GM12865 (cell line): Measurements from ENCODE around the gene MXRA8.
"Not testable (repeated sequence)": the region's sequence is repeated elsewhere in the genome, so short reads cannot be mapped to it uniquely, and the experiment has no call there.

Source experiments
- DNase-seq: peaks from one replicate; pipeline ENCODE4 v3.0.0; 2010; ENCODE audit warnings: low read depth
- H3K4me3 ChIP-seq: 2 replicates; pipeline ENCODE4 v1.5.1; 2011; ENCODE audit warnings: mild to moderate bottlenecking, low read depth, low read length, control low read depth
- TF ChIP-seq, protein P1 (sequence below): IDR thresholded peaks from 2 replicates; pipeline ENCODE4 v1.5.1; 2011; ENCODE audit warnings: low read length, control low read depth, low read depth, inconsistent platforms; ENCODE audit not compliant: insufficient read depth; ENCODE audit errors: missing control alignments

Gene MXRA8

GRCh38 chr1:1388078-1388472, 29.7 kb upstream of the MXRA8 start:
- DNase-seq, result no peak
- no peak overlapping the region for H3K4me3 ChIP-seq
- TF ChIP-seq, protein P1, sequence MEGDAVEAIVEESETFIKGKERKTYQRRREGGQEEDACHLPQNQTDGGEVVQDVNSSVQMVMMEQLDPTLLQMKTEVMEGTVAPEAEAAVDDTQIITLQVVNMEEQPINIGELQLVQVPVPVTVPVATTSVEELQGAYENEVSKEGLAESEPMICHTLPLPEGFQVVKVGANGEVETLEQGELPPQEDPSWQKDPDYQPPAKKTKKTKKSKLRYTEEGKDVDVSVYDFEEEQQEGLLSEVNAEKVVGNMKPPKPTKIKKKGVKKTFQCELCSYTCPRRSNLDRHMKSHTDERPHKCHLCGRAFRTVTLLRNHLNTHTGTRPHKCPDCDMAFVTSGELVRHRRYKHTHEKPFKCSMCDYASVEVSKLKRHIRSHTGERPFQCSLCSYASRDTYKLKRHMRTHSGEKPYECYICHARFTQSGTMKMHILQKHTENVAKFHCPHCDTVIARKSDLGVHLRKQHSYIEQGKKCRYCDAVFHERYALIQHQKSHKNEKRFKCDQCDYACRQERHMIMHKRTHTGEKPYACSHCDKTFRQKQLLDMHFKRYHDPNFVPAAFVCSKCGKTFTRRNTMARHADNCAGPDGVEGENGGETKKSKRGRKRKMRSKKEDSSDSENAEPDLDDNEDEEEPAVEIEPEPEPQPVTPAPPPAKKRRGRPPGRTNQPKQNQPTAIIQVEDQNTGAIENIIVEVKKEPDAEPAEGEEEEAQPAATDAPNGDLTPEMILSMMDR, result no peak

DNA sequence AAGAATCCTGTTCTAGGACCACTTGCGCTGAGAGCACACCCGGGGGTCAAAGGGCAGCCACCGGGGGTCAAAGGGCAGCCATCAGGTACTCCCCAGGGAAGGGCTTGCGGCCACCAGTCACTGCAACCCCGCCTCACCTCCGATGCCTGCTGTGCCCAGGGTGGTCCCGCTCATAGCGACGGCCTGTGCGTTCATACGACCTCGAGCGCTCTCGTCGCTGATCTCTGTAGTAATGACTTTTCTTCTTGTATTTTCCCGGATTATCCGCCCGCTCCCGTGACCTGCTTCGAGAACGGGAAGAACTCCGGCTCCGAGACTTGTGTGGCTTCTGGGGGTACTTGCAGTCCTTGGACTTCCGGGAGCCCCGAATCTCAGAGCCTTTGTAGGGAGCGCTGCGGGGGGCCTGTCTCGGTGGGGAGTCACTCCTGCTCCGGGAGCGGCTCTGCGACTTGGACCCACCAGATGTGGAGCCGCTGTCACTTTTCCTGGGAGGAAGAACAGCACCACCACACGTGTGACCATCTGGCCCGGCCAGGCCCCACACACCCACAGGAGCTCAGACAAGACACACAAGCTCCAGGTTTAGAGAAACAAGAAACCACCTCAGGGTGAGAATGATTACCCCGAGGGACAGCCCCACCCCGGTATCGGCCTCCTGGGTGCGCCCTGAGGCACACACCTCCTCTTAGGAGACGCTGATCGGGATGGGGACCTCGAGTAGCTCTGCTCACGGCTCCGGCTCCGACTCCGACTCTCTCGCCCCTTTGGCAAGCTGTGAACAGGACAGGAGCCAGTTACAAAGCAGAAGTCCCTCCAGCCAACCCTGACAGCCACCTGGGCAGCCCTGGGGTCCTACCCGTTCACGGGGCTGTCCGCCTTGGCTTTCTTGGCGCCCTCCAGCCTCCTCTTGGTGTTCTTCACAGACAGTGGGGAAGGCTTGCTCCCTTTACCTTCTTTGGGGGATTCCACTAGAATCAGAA, 29.0 kb upstream of the MXRA8 start:
- DNase-seq, result no peak
- TF ChIP-seq, protein P1, result no peak

DNA sequence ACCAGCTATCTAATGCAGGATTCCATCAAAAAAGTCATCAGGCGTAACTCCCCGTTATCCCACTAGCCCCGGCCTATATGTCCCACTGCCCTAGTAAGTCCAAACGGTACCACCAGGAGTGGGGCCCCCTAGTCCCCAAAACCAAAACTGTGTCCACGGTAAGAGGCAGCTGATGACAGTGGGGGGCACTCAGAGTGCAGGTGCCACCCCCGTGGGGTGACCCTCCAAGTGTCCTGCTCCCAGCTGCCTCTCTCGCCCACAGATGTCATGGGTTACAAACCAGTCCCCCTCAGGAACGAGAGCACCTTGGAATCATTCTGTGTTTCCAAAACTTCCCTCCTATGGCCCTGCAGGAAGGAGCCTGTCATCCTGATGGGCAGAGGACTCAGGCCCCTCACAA, 27.6 kb upstream of the MXRA8 start:
- no peak for DNase-seq
- H3K4me3 ChIP-seq, result no peak overlapping the region
- TF ChIP-seq, protein P1, result no peak

More for the DNA sequence above, 29.0 kb upstream of the MXRA8 start:
- no peak overlapping the region for H3K4me3 ChIP-seq

GRCh38 chr1:1385339-1385738, 27.0 kb upstream of the MXRA8 start:
- H3K4me3 ChIP-seq, DNase-seq: not testable (repeated sequence)

GRCh38 chr1:1381294-1381693, 22.9 kb upstream of the MXRA8 start:
- DNase-seq, result no peak
- TF ChIP-seq, protein P1, result no peak
- no peak overlapping the region for H3K4me3 ChIP-seq

DNA sequence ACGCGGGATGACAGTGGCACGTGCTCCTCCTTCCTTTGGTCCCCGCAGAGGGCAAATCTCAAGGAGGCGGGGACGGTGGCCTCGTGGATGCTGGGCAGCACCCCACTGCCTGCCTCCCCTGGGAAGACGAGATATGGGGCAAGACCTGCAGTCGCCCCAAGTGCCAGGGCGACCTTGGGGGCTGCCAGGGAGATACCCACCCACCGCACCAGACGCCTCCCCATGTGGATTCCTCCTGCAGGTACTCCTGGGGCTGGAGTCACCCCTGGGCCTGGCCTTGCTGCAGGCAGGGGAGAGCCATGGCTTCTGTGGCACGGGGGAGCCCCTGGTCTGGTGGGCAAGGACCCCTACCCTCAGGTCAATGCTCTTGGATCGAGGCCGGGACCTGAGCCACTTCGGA, 22.5 kb upstream of the MXRA8 start:
- no peak for DNase-seq
- H3K4me3 ChIP-seq, result no peak overlapping the region
- TF ChIP-seq, protein P1, result no peak

- DNase-seq, result no peak
- TF ChIP-seq, protein P1, result no peak
Observed at GRCh38 chr1:1377540-1378205, 19.3 kb upstream of the MXRA8 start.

More at GRCh38 chr1:1377540-1378205, 19.3 kb upstream of the MXRA8 start:
- H3K4me3 ChIP-seq, result no peak overlapping the region
